NCI-H128 (cell line): ENCODE measurements around the gene ZNF438.
"Not testable (repeated sequence)": the region's sequence is repeated elsewhere in the genome, so short reads cannot be mapped to it uniquely, and the experiment has no call there.

ENCODE experiments used
- DNase-seq: peaks from one replicate; lab custom pipeline; 2025; ENCODE audit not compliant: unreplicated experiment; lab: John Stamatoyannopoulos, UW

Gene ZNF438

GRCh38 chr10:31031558-31032257 lies at the start of gene ZNF438:
Gene ZNF438 (minus strand): TSS chr10:31031865. CDS start chr10:30877034, 154,831 bp downstream.
- peak; percentile 58 for DNase-seq

- DNase-seq = no peak
Observed at GRCh38 chr10:31076610-31076988, 44.9 kb upstream of the ZNF438 start.

- DNase-seq = no peak
Observed at GRCh38 chr10:31075881-31076609, 44.4 kb upstream of the ZNF438 start.

GRCh38 chr10:31075434-31075833 lies 43.8 kb upstream of the ZNF438 start:
- no peak for DNase-seq

- DNase-seq = no peak
Observed at GRCh38 chr10:31074722-31075086, 43.0 kb upstream of the ZNF438 start.

GRCh38 chr10:31073996-31074721 lies 42.5 kb upstream of the ZNF438 start:
- no peak for DNase-seq

GRCh38 chr10:31073211-31073610 lies 41.5 kb upstream of the ZNF438 start:
- no peak for DNase-seq

GRCh38 chr10:31072451-31072850 lies 40.8 kb upstream of the ZNF438 start:
- no peak for DNase-seq

GRCh38 chr10:31071232-31072005 lies 39.8 kb upstream of the ZNF438 start:
- no peak for DNase-seq

GRCh38 chr10:31070691-31071090 lies 39.0 kb upstream of the ZNF438 start:
- no peak for DNase-seq

GRCh38 chr10:31070025-31070424 lies 38.4 kb upstream of the ZNF438 start:
- no peak for DNase-seq

GRCh38 chr10:31069411-31069810 lies 37.7 kb upstream of the ZNF438 start:
- no peak for DNase-seq

- DNase-seq = no peak
Observed at GRCh38 chr10:31064348-31064747, 32.7 kb upstream of the ZNF438 start.

GRCh38 chr10:31063841-31064240 lies 32.2 kb upstream of the ZNF438 start:
- DNase-seq = no peak

- no peak for DNase-seq
Observed at GRCh38 chr10:31062856-31063255, 31.2 kb upstream of the ZNF438 start.

GRCh38 chr10:31061941-31062340 lies 30.3 kb upstream of the ZNF438 start:
- DNase-seq = no peak

GRCh38 chr10:31058795-31059703 lies 27.4 kb upstream of the ZNF438 start:
- DNase-seq = no peak

- not testable (repeated sequence) for DNase-seq
Observed at GRCh38 chr10:31056678-31057077, 25.0 kb upstream of the ZNF438 start.

- DNase-seq = no peak
Observed at GRCh38 chr10:31055573-31056251, 24.0 kb upstream of the ZNF438 start.

GRCh38 chr10:31051703-31052102 lies 20.0 kb upstream of the ZNF438 start:
- DNase-seq = no peak
